ENCODE results near the gene SIGLEC8.

DNA sequence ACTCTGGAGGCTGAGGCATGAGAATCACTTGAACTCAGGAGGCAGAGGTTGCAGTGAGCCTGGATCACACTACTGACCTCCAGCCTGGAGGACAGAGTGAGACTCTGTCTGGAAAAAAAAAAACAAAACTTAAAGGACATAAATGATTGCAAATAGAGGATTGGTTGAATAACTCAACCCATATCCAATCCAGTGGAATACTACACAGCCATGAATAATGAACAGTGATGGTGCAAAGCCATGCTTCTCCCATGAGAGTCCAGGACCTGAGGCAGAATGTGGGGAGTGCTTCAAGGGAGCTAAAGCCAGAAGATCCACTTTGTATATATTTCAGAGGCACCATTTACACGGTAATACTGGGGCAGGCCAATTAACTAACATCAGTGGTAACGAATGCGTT lies 17.9 kb upstream of the SIGLEC8 start:
- TF ChIP-seq, protein P1, sequence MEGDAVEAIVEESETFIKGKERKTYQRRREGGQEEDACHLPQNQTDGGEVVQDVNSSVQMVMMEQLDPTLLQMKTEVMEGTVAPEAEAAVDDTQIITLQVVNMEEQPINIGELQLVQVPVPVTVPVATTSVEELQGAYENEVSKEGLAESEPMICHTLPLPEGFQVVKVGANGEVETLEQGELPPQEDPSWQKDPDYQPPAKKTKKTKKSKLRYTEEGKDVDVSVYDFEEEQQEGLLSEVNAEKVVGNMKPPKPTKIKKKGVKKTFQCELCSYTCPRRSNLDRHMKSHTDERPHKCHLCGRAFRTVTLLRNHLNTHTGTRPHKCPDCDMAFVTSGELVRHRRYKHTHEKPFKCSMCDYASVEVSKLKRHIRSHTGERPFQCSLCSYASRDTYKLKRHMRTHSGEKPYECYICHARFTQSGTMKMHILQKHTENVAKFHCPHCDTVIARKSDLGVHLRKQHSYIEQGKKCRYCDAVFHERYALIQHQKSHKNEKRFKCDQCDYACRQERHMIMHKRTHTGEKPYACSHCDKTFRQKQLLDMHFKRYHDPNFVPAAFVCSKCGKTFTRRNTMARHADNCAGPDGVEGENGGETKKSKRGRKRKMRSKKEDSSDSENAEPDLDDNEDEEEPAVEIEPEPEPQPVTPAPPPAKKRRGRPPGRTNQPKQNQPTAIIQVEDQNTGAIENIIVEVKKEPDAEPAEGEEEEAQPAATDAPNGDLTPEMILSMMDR (IDR thresholded peaks at IDR 0.05), result no peak
- no peak for TF ChIP-seq POLR2A (IDR thresholded peaks at IDR 0.05)
- TF ChIP-seq EP300 (IDR thresholded peaks at IDR 0.05; ENCODE audit: low read depth), result no peak
- no peak for TF ChIP-seq POLR2AphosphoS5 (IDR thresholded peaks at IDR 0.05)

All from transverse colon (tissue), 4 donors.